GM23248 (cell line): Measurements from ENCODE around the gene GRAMD1B. TPM values are rescaled to one million over a fixed set of nuclear protein-coding genes. Genes with fewer than 3 reads are reported as not detected.
A peak's percentile ranks its signal among the peaks of the same experiment; 100 is the strongest.

Source experiments
- DNase-seq: peaks from one replicate; pipeline ENCODE4 v3.0.0-alpha.2; 2015
- H2AFZ ChIP-seq: fragments of 200-600 bp; sonication (generic); 2 replicates; pipeline ENCODE4 v1.6.1; 2016; ENCODE audit warnings: antibody characterized with exemption
- H3F3A ChIP-seq: fragments of 200-600 bp; sonication (generic); 2 replicates; pipeline ENCODE4 v1.6.1; 2016; ENCODE audit warnings: mild to moderate bottlenecking, antibody characterized with exemption, mixed run types; ENCODE audit not compliant: insufficient read depth
- H3K27ac ChIP-seq: fragments of 200-600 bp; sonication (generic); 2 replicates; pipeline ENCODE4 v1.5.1; 2016; ENCODE audit warnings: mild to moderate bottlenecking
- H3K27me3 ChIP-seq: fragments of 200-600 bp; sonication (generic); replicated peaks from 2 replicates; pipeline ENCODE4 v1.6.1; 2016; ENCODE audit warnings: mild to moderate bottlenecking; ENCODE audit not compliant: insufficient read depth
- H3K36me3 ChIP-seq: fragments of 200-600 bp; sonication (generic); 2 replicates; pipeline ENCODE4 v1.6.1; 2016; ENCODE audit warnings: low read depth, mild to moderate bottlenecking
- H3K4me1 ChIP-seq: fragments of 200-600 bp; sonication (generic); 2 replicates; pipeline ENCODE4 v1.6.1; 2016; ENCODE audit warnings: mild to moderate bottlenecking; ENCODE audit not compliant: insufficient read depth
- H3K4me2 ChIP-seq: fragments of 200-600 bp; sonication (generic); one replicate; pipeline ENCODE4 v1.6.1; 2016; ENCODE audit warnings: mild to moderate bottlenecking; ENCODE audit not compliant: unreplicated experiment
- H3K4me3 ChIP-seq: fragments of 200-600 bp; sonication (generic); 2 replicates; pipeline ENCODE4 v1.5.1; 2016; ENCODE audit warnings: mild to moderate bottlenecking
- H3K79me2 ChIP-seq: fragments of 200-600 bp; sonication (generic); 2 replicates; pipeline ENCODE4 v1.6.1; 2016; ENCODE audit warnings: mild to moderate bottlenecking; ENCODE audit not compliant: insufficient read depth
- H3K9ac ChIP-seq: fragments of 200-600 bp; sonication (generic); 2 replicates; pipeline ENCODE4 v1.6.1; 2016; ENCODE audit warnings: mild to moderate bottlenecking
- H3K9me2 ChIP-seq: fragments of 200-600 bp; sonication (generic); 2 replicates; pipeline ENCODE4 v1.6.1; 2016; ENCODE audit warnings: mixed run types, mild to moderate bottlenecking, moderate library complexity; ENCODE audit not compliant: insufficient read depth
- H3K9me3 ChIP-seq: fragments of 200-600 bp; sonication (generic); one replicate; pipeline ENCODE4 v1.6.1; 2017; ENCODE audit warnings: low read depth
- H4K20me1 ChIP-seq: fragments of 200-600 bp; sonication (generic); 2 replicates; pipeline ENCODE4 v1.6.0; 2016; ENCODE audit not compliant: insufficient read depth
- EZH2 ChIP-seq: fragments of 200-600 bp; sonication (generic); IDR thresholded peaks from 2 replicates; pipeline ENCODE4 v1.6.1; 2018; ENCODE audit warnings: antibody characterized with exemption, mild to moderate bottlenecking; ENCODE audit not compliant: insufficient read depth, poor library complexity, severe bottlenecking
- EZH2phosphoT487 ChIP-seq: fragments of 200-600 bp; sonication (generic); IDR thresholded peaks from 2 replicates; pipeline ENCODE4 v1.6.1; 2018; ENCODE audit warnings: antibody characterized with exemption, moderate library complexity, mild to moderate bottlenecking, low read depth; ENCODE audit not compliant: insufficient read depth
- WGBS, 2 experiments: methylation state at CpG; one replicate each; pipeline ENCODE4 v1.1.6; 2015 to 2017; ENCODE audit warnings: low lambda C conversion rate in 2 of 2, low coverage in 1 of 2; ENCODE audit errors: missing lambda C conversion rate in 2 of 2; 5-methylcytosine and 5-hydroxymethylcytosine counted together
- in situ Hi-C: fragments of 300-500 bp; cut with MboI; formaldehyde crosslinking; loops from 2 replicates; pipeline ENCODE4 v1.15.0; 2020
- polyA plus RNA-seq: library from polyadenylated mRNA; unstranded; fragments of >200 nt; fragmentation: Nextera tagmentation; extraction: Ambion mirVana; gene quantifications from 2 replicates; pipeline ENCODE4 v1.2.1, GENCODE V29; 2016
- total RNA-seq: library from RNA; depleted of rRNA; stranded (reverse); fragments of >200 nt; shearing (Covaris generic); gene quantifications from 2 replicates; pipeline ENCODE4 v1.2.3, GENCODE V29; 2014

Gene GRAMD1B
- total and polyA plus RNA-seq, 2 experiments from 2014 or later: 4.1 to 14.8 TPM

DNA sequence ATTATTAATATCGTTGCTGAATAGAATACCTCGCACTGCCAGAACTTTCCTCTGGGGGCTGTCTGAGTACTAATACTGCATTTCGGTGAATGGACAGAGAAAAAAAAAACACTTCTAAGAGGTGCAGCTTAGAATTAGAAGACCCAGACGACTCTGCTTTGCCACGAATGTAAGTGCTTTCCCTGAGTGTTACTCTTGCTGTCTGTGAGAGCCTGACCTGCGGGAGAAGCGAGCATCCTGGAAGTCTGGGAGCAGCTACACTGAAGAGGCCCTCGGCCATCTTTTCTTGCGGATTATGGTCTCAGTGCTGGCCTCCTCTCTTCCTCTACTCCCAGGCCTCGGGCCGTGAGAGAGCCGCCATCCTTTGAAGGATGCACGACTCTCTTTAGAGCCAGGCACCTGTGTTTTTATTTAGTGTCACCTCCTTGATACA, 129.5 kb downstream of the GRAMD1B start:
- H3K4me2 ChIP-seq: peak overlapping the region; percentile 93
- H3K9me2 ChIP-seq: no peaks in the 10 kb centered on the region
- peaks cover 27% of the 10 kb centered on the region for H3K4me1 ChIP-seq
- no peaks in the 10 kb centered on the region for H3K27me3 ChIP-seq
- peaks cover 13% of the 10 kb centered on the region; the same call in 1 of the 2 replicates for H3F3A ChIP-seq
- peaks cover 63% of the 10 kb centered on the region for H3K79me2 ChIP-seq
- peak overlapping the region; percentile 89 for H3K9ac ChIP-seq
- H4K20me1 ChIP-seq: no peaks in the 10 kb centered on the region
- peak overlapping the region; percentile 90 for H3K27ac ChIP-seq
- TF ChIP-seq EZH2 (no peak), EZH2phosphoT487 (no peak)
- 9 to 10% methylated on average over 13 of the region's 13 CpGs for WGBS, 2 experiments
- peak overlapping the region; percentile 64 for H3K4me3 ChIP-seq
- peak overlapping the region; percentile 94 for H2AFZ ChIP-seq
- H3K9me3 ChIP-seq: no peaks in the 10 kb centered on the region
- peak; percentile 74 for DNase-seq
- in situ Hi-C loops: no loop called here
- H3K36me3 ChIP-seq: no peaks in the 10 kb centered on the region

DNA sequence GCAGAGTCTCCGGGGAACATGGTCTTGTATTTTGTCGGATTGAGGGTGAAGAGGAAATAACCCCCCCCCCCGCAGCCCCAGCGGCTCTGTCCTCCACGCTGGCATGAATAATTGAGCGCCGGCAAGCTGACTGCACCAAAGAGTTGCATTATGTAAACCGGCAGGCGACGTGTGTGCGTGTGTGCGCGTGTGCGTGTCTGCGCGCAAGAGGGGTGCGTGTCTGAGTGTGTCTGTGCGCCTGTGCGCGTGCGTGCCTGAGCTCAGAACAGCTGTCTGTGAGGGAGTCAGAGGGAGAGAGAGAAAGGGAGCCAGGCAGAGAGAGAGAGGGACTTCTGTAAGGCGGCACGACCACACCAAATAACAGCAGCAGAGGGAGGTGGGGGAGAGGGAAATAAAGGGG, 129.9 kb downstream of the GRAMD1B start:
- Histone ChIP-seq H3K9me2 (no peaks in the 10 kb centered on the region), H3K9me3 (no peaks in the 10 kb centered on the region), H4K20me1 (no peaks in the 10 kb centered on the region), H3K36me3 (no peaks in the 10 kb centered on the region), H2AFZ (peak overlapping the region; percentile 94), H3K27ac (peak overlapping the region; percentile 90), H3K9ac (peak overlapping the region; percentile 89), H3K79me2 (peaks cover 64% of the 10 kb centered on the region), H3K4me2 (peak overlapping the region; percentile 93), H3K4me3 (peak overlapping the region; percentile 64), H3K27me3 (no peaks in the 10 kb centered on the region), H3K4me1 (peaks cover 27% of the 10 kb centered on the region), H3F3A (peaks cover 13% of the 10 kb centered on the region; the same call in 1 of the 2 replicates)
- 1 to 2% methylated on average over 23 of the region's 23 CpGs for WGBS, 2 experiments
- in situ Hi-C loops: no loop called here
- DNase-seq: peak; percentile 93
- TF ChIP-seq EZH2phosphoT487: no peak
- no peak for TF ChIP-seq EZH2

DNA sequence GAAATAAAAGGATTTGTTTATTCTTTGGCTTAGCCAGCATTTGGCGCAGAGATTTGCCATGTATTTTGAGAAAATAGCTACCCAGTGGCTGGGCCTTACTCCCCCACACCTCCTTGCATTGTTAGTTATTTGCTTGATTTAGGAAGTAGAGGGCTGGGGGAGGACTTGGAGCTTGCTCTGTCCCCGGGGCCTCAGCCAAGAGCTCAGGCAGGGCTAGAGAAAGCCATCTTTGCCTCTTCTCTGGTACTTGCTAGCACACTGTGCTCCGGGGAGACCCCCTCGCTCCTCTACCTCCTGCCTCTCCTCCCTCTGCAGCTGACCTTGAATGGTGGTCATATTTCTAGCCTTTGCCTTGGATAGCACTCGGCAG, 131.3 kb downstream of the GRAMD1B start:
- in situ Hi-C loops: no loop called here
- TF ChIP-seq EZH2: no peak
- no peak for TF ChIP-seq EZH2phosphoT487
- H3F3A ChIP-seq: peaks cover 13% of the 10 kb centered on the region; the same call in 1 of the 2 replicates
- no peaks in the 10 kb centered on the region for H3K27me3 ChIP-seq
- no peaks in the 10 kb centered on the region for H3K36me3 ChIP-seq
- H2AFZ ChIP-seq: no peak overlapping the region
- no peak for DNase-seq
- H3K4me3 ChIP-seq: no peak overlapping the region
- no peak overlapping the region for H3K9ac ChIP-seq
- whole genome bisulfite sequencing, 2 experiments: 84 to 85% methylated on average over 5 of the region's 5 CpGs
- no peak overlapping the region for H3K27ac ChIP-seq
- H3K9me2 ChIP-seq: no peaks in the 10 kb centered on the region
- peaks cover 27% of the 10 kb centered on the region for H3K4me1 ChIP-seq
- peaks cover 66% of the 10 kb centered on the region for H3K79me2 ChIP-seq
- H3K9me3 ChIP-seq: no peaks in the 10 kb centered on the region
- no peaks in the 10 kb centered on the region for H4K20me1 ChIP-seq
- no peak overlapping the region for H3K4me2 ChIP-seq

DNA sequence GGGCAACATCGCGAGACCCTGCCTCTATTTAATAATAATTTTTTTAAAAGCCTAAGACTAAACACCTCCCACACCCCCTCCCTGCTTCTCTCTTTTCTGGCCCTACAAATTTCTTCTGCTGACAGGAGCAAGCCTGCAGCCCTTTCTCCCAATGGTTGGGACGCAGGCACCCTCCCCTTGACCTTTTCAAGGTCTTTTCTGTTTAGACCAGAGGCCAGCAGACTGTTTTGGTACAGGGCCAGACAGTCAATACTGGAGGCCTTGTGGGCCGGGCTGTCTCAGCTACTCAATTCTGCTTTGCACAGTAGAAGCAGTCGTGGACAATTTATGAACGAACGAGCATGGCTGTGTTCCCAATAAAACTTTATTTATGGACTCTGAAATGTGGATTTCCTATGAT, 132.1 kb downstream of the GRAMD1B start:
- Histone ChIP-seq H3K4me3 (no peak overlapping the region), H3K27me3 (no peaks in the 10 kb centered on the region), H3K9me3 (no peaks in the 10 kb centered on the region), H2AFZ (no peak overlapping the region), H3K9ac (no peak overlapping the region), H3K36me3 (no peaks in the 10 kb centered on the region), H3K9me2 (no peaks in the 10 kb centered on the region), H3K27ac (no peak overlapping the region), H4K20me1 (no peaks in the 10 kb centered on the region), H3F3A (peaks cover 13% of the 10 kb centered on the region; the same call in 1 of the 2 replicates), H3K4me2 (no peak overlapping the region), H3K79me2 (peaks cover 66% of the 10 kb centered on the region), H3K4me1 (peaks cover 27% of the 10 kb centered on the region)
- no peak for DNase-seq
- 89 to 93% methylated on average over 7 of the region's 7 CpGs for WGBS, 2 experiments
- no peak for TF ChIP-seq EZH2
- TF ChIP-seq EZH2phosphoT487: no peak
- in situ Hi-C loops: no loop called here

DNA sequence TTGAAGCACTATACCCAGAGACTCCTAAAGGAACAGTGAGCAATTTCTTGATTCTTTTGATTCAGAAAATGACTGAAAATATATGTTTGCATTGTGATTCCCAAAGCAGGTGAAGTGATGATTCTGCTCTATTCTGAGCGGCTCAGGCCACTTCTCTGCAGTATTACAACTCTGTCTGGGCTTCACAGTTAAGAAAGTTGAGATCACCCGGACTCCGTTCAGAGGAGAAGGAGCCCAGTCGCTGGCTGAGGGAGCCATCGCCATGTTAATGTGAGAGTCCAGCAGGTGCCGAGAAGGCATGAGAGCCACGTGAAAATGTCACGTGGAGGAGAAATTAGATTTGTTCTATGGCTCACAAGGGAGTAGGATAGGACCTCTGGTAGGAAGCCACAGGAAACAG, 132.8 kb downstream of the GRAMD1B start:
- in situ Hi-C loops: no loop called here

More for the DNA sequence above, 132.8 kb downstream of the GRAMD1B start:
- Histone ChIP-seq H2AFZ (no peak overlapping the region), H3K9me3 (no peaks in the 10 kb centered on the region), H3K4me3 (no peak overlapping the region), H3K36me3 (no peaks in the 10 kb centered on the region), H3K9me2 (no peaks in the 10 kb centered on the region), H3K79me2 (peaks cover 70% of the 10 kb centered on the region), H3F3A (peaks cover 13% of the 10 kb centered on the region; the same call in 1 of the 2 replicates), H3K27me3 (no peaks in the 10 kb centered on the region), H4K20me1 (no peaks in the 10 kb centered on the region), H3K4me2 (no peak overlapping the region), H3K4me1 (peaks cover 27% of the 10 kb centered on the region), H3K9ac (no peak overlapping the region), H3K27ac (no peak overlapping the region)
- WGBS, 2 experiments: 72 to 78% methylated on average over 8 of the region's 8 CpGs
- DNase-seq: no peak
- TF ChIP-seq EZH2 (no peak), EZH2phosphoT487 (no peak)
